GM15510 (cell line): Measurements from ENCODE around the gene CASP6.

ENCODE experiments used
- POLR2A ChIP-seq: IDR thresholded peaks from 3 replicates; pipeline ENCODE4 v1.6.1; 2011; ENCODE audit warnings: borderline replicate concordance; ENCODE audit not compliant: insufficient read length; ENCODE audit errors: extremely low read depth

CASP6 gene

DNA sequence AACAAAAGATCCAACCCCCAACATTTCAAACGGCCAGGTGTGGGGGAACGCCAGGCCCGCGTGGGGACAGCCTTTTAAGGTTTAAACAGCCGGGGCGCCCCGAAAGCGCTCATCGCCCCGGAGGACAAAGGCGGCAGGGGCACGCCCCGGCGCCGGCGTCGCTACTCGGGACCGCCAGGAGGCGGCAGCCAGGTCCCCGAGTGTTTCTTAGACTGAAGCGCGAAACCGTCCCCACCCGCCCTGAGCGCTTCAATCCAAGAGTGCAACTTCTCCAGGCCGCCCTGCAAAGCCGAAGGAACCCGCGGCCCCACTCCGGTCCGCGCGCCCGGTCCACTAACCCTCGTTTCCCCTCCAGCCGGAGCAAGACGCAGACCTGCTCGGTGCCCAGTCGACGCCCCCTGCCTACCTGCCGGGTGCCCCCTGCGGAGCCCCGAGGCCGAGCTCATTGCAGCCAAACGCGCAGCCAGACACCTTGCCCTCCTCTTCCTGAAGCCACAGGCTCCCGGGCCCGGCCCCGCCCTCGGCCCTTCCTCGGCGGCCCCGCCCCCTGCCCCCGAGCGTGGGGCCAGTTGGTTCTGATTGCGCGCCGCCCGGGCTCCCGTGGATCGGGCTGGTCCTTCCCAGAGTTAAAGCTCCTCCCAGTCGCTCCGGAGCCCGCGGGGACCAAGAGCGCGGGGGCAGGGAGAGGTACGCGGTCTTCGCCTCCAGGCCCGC, at the start of gene CASP6:
CASP6 (minus strand) TSS at position 496 of the 714 bp plus-strand sequence; CDS start at position 446, 50 bp downstream.
- TF ChIP-seq POLR2A, result peak; percentile 61

DNA sequence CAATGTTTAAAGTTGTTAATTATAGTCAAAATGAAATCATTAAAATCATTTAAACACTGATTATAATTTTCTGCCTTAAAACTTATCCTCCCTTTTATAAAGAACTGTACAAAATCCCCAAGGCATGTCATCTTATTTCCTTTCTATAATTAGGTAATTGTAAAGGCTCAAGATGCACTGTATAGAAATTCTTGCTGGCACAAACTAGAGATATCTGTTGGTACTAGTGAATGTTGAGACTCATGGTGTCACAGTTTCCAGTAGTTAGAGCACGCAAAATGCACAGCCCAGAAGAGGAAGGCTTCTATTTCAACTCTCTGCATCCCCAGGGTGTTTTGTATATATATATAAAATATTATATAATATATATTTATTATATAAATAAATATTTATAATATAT, 49.3 kb upstream of the CASP6 start:
- no peak for TF ChIP-seq POLR2A

DNA sequence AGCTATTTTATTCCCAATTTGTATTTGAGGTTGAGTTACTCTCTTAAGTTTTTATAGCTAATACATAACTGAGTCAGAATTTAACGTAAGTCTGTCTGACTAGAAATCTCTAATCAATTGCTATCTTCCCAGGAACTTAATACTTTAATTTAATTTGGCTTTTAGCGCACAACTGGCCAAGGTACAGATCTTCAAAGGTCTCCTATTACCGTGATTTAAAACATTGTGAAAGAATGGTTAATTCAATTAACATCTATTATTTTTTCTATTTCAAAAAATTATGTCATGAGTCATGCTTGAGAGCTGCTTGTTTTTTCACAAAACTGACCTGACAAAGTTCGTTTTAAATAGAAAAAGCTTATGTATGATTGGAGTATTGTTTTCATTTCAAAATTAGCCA, 48.6 kb upstream of the CASP6 start:
- no peak for TF ChIP-seq POLR2A

DNA sequence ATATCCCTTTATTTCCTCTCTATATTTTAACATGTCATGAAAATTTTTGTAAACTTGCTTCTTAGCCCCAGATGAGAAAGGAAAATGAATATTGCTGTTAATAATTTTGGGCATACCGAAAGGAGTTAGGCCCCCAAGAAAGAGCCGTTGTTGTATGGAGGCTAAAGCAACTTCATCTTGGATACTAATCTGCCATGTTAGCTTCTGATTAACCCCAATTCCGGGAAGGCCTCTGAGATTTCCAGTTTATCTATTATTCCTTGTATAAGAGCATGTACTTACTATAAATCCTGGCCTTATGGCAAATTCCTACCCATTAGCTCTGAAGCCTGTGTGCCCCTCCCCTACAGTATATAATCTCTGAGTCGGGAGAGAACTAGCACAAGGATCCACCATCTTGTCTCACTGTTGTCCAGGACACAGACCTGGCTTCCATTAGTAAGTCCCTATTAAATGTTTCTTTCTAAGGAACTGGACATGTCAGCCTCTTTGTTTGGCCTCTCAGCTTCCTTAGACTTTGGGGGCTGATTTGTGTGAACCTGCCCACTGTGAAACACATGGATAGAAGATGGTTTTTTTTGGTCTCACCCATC, 47.5 kb upstream of the CASP6 start:
- TF ChIP-seq POLR2A, result no peak

DNA sequence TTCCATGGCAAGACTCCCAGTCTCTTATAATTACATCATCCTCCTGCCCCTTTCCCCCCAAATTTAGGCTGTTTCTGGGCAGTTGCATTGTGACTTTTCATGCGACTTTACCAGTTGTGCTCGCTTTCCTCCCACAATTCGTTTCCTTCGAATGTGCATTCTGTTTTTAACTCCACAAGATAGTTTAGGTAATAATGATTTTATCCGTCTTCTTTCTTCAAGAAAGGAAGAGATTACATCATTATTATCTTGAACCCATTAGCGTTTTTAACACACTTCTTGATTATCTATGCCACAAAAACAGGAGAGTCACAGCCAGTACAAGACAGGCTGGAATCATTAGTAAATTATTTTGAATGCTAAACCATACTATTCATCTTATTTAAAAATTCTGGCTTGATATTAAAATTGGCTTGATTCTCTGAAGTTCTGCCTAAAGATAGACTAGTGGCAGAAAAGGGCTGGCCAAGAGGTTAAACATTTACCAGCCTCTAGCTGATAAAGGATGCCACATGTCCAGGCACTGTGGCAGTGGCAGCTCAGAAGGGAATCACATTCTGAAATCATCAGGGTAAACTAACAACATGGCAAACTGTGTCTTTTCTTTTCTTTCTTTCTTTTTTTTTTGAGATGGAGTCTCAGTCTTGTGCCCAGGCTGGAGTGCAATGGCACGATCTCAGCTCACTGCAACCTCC, 46.3 kb upstream of the CASP6 start:
- TF ChIP-seq POLR2A, result no peak

DNA sequence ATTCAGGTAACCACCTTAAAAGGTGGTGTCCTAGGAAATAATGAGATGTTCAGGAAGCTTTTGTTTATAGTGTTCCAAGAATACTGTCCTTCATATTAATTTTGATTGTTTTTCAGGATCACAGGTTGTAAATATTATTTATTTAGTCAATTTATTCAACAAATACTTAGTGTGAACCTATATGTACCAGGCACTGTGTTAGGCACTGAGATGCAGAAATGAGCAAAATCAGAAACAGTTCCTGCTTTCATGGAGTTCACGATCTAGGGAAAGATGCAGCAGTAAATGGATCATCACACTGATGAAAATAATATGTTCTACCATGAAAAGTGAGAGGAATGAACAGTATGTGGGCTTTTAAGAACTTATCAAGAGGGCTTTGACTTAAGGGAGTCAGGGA, 44.9 kb upstream of the CASP6 start:
- no peak for TF ChIP-seq POLR2A

DNA sequence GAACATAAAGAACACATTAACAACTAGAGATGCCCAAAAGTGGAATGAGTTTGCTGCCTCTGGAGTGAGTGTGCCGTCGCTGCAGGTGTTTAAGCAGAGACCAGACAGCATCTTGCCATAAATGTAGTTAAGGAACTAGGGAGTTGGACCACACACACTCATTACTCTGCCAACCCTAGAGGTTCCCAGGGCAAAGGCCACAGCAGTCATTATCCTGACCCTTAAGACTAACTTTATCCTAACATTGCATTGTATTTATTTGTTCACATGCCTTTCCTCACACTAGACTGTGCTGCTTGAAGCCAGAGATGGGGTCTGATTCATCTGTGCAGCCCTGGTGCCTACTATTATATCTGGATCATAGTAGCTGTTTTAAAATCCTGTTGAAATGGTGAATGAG, 43.5 kb upstream of the CASP6 start:
- TF ChIP-seq POLR2A, result no peak

DNA sequence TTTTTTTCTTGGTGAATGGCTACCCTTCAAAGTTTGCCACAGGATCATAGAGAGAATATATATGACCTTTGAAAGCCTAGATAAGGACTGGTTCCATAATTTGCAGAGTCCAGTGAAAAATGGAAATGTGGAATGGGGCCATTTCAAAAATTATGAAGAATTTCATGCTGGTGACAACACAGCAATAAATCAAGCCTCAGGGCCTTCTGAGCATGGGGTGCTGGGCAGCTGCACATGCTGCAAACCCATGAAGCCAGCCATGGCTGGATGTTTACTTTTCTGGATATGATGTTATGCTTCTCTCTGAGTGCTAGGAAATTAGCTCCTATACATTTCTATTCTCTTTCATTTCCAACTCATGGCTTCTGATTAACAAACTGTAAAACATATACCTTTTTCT, 42.6 kb upstream of the CASP6 start:
- no peak for TF ChIP-seq POLR2A

DNA sequence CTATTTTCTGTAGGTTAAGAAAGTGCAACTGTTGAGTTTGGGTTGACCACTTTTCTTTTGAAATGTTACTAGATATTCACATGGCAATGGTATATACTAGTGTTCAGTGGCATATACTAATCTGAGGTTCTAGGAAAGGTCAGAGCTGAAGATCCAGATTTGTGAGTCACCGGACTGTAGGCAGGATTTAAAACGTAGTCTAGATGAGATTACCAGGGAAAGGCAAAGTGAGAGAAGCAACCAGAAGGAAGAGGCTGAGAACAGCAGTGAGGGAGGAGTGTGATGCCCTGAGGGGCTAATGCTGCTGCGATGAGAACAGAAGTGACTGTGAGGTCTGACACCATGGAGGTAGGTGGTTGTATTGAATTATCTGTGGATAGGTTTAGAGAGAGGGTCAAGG, 36.3 kb upstream of the CASP6 start:
- no peak for TF ChIP-seq POLR2A

DNA sequence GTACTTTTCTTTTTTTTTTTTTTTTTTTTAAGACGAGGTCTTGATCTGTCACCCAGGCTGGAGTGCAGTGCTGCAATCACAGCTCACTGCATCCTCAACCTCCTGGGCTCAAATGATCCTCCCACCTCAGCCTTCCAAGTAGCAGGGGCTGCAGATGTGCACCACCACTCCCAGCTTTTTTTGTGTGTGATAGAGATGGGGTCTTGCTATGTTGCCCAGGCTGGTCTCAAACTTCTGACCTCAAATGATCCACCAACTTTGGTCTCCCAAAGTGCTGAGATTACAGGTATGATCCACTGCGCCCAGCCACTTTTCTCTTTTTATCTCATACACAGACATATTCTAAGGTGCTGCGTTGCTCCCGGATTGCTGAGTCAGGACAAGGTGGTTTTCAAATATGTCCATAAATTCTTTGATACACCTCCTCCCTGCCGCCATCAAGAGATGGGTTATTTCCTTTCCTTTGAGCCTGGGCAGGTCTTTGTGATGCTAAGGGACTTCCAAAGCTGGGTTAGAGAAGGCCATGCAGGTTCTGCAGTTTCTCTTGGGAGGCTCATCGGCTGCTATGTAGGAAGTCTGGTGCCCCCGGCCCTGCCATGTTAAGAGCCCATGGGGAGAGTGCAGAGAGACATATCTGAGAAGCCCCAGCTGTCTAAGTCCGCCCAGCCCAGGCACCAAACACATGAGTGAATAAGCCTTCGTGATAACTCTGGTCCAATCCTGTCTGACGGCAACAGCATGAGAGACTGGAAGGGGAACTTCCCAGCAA, 35.0 kb upstream of the CASP6 start:
- no peak for TF ChIP-seq POLR2A

DNA sequence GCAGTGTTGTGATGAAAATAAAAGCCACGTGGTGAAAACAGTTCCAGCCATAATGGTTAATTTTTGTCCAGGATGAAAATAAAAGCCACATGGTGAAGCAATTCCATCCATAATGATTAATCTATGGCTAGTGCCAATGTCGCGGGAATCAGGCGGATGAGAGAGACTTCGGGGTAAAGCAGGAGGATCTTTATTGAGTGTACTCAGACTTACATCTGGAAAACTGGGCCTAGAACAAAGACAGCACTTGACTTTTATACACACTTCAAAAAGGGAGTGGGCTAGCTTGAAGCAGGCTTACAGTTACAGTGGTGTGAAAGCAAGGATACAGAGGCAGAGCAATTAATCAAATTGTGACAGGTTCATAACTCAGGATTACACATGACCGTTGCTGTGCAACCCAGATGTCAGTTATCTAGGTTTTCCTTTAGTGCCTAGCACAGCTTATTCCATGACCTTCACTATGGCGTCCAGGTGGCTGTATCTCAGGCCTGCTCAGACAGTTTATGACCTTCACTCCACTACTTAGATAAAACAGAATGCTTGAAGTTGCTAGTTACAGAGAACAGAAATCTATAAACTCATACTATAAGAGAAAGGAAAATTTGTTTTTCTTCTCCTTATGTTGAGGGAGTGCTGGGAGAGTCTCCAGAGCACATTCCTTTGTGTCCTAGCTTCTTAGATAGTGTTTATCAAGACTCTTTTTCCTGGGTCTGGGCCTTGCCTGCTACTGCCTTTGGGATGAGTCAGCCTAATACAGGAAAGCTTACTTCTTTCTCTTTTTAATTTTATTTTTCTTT, 32.5 kb upstream of the CASP6 start:
- TF ChIP-seq POLR2A, result no peak

DNA sequence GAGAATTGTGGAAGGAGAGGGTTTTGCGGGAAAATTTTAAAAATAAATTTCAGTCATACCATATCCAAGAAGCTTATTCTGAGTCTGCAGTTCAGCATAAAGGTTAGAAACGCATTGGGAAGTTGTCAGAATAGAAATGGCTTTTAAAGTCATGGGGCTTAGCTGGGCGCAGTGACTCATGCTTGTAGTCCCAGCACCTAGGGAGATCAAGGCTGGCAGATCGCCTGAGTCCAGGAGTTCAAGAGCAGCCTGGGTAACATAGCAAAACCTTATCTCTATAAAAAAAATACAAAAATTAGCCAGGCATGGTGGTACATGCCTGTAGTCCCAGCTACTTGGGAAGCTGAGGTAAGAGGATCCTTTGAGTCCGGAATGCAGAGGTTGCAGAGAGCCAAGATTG, 30.5 kb upstream of the CASP6 start:
- TF ChIP-seq POLR2A, result no peak

DNA sequence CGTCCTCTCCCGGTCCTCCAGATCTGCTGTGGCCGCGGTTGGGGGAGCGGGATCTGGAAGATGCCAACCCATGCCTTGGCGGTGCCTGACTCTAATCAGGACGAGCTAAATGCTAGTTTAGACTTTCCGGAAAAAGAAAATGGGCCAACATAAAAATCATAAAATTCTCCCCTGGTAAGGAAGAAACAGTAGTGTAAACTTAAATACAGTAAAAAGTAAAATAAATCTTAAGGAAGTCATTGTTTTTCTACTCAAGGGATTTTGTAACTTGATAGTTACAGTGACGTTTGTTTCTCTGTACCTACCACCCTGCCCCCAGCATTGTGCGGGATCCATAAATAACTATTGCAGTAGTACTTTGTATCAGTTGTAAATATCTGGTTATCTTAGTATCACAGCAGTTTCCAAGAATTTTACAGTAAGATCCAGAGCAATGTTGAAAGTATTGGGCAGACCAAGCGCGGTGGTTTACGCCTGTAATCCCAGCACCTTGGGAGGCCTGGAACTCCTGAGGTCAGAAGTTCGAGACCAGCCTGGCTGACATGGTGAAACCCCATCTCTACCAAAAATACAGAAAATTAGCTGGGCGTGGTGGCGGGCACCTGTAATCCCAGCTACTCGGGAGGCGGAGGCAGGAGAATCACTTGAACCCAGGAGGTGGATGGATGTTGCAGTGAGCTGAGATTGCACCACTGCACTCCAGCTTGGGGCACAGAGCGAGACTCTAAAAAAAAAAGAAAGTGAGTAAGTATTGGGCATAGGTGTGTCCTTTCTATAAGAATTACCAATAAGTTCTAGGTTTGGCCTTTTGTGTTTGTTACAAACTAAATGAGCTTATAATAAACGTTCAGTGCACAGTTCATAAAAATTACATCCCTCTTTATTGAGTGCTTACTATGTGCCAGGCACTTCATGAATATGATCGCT, 27.6 kb upstream of the CASP6 start:
- no peak for TF ChIP-seq POLR2A

DNA sequence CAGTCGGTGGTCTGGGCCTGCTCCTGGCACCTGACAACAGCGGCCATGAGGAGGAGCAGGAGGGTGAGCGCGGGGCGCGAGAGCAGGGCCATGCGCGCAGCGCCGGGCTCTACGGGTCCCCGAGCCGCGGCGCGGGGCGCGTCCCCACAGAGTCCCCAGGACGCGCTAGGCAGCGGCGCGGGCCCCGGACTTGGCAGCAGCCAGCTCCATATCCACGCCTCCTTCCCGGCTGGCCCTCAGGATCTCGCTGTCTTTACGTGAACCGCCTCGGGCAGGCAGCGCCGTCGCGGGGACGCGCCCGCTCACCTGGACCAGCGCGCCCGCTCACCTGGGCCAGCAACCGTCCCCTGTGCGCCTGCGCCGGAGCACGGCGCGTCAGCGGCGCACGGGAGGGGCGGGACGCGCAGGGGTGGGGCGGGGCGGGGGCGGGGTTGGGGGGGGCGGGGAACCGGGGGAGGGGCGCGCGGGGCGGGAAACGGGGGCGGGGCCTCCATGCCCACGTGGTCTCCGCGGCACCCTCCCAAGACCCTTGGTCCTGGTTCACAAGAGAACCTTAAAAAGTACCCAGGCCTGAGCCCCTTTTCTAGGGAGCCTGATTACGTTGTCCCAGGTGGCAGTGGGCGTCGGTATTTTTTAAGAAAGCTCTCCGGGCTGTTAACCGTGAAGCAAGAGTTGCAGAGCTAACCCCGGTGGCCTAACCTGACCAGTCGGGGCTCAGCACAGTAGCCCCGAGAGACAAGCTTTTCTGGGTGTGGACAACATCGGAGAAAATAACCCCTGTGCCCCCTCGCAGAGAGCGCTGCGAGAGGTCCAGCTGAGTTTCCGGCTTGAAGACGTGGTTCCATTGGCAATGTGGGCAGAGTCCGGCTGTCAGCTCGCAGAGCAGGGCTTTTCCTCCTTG, 26.7 kb upstream of the CASP6 start, which contains the start of gene PLA2G12A:
PLA2G12A (minus strand) TSS at position 353 of the 901 bp plus-strand sequence; CDS start at position 92, 261 bp downstream.
- peak; percentile 76 for TF ChIP-seq POLR2A
